Duodenal mucosa (tissue), 2 donors: Measurements from ENCODE around the gene NRXN3.

Source experiments
- H3K27ac ChIP-seq: one replicate; pipeline ENCODE4 v1.7.0; 2013; ENCODE audit warnings: low read depth, low read length
- H3K27me3 ChIP-seq, 2 donors: one replicate each; pipeline ENCODE4 v1.7.0; 2013; ENCODE audit warnings: low read length in 2 of 2, control low read depth in 1 of 2; ENCODE audit not compliant: insufficient read depth in 2 of 2, control insufficient read depth in 1 of 2
- H3K36me3 ChIP-seq, 2 donors: one replicate each; pipeline ENCODE4 v1.7.0; 2013; ENCODE audit warnings: low read length in 2 of 2, control low read depth in 1 of 2; ENCODE audit not compliant: insufficient read depth in 2 of 2, control insufficient read depth in 1 of 2
- H3K4me1 ChIP-seq, 2 donors: one replicate each; pipeline ENCODE4 v1.7.0; 2013; ENCODE audit warnings: low read length in 2 of 2, control low read depth in 1 of 2; ENCODE audit not compliant: insufficient read depth in 2 of 2, control insufficient read depth in 1 of 2
- H3K4me3 ChIP-seq, 2 donors: one replicate each; pipeline ENCODE4 v1.7.0; 2013; ENCODE audit warnings: low read length in 2 of 2, low read depth in 1 of 2
- H3K9ac ChIP-seq, 2 donors: one replicate each; pipeline ENCODE4 v1.7.0; 2013; ENCODE audit warnings: low read length in 2 of 2, low read depth in 1 of 2
- H3K9me3 ChIP-seq, 2 donors: one replicate each; pipeline ENCODE4 v1.7.0; 2013; ENCODE audit warnings: low read length in 2 of 2, control low read depth in 1 of 2; ENCODE audit not compliant: control insufficient read depth in 1 of 2

The NRXN3 gene

GRCh38 chr14:78142998-78143397 is 27.2 kb upstream of the NRXN3 start:
- no peaks in the 10 kb centered on the region for H3K27me3 ChIP-seq

DNA sequence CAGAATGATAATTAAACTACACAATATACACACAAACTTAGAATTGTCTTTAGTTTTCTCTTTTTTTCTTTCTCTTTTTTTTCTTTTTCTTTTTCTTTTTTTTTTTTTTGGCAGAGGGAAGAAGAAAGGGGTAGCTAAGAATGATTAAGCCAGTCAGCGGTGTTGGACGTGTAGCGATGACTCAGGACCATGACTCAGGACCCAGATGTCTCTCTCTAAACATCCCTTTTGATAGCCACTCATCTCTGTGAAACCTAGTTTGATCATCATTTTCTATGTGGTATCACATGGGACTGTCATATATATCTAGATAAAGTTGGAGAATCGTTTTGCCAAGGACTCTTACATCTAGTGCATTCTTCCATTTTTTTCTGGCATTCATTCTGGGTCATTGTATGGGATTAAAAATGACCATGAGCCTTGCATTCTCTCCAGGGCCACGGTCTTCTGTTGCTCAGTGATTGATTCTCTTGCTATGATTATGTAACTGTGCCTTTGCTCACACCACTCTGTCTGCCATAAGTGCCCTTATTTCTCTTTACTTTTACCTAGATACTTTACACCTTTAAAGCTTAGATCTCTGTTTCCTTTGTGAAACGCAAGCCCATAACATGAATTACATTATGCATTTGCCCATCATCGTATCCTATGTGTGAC is 26.6 kb upstream of the NRXN3 start:
- Histone ChIP-seq H3K4me3 (no peak overlapping the region), H3K4me1 (no peaks in the 10 kb centered on the region), H3K9me3 (no peaks in the 10 kb centered on the region), H3K9ac (no peak overlapping the region), H3K27me3 (no peaks in the 10 kb centered on the region), H3K36me3 (no peaks in the 10 kb centered on the region), H3K27ac (no peak overlapping the region)

More at GRCh38 chr14:78142998-78143397, 27.2 kb upstream of the NRXN3 start:
- no peaks in the 10 kb centered on the region for H3K9me3 ChIP-seq
- H3K4me3 ChIP-seq: no peak overlapping the region
- H3K4me1 ChIP-seq: no peaks in the 10 kb centered on the region
- no peaks in the 10 kb centered on the region for H3K36me3 ChIP-seq
- H3K9ac ChIP-seq: no peak overlapping the region
- H3K27ac ChIP-seq: no peak overlapping the region

- no peaks in the 10 kb centered on the region for H3K27me3 ChIP-seq
- no peak overlapping the region for H3K4me3 ChIP-seq
- H3K9me3 ChIP-seq: no peaks in the 10 kb centered on the region
- no peak overlapping the region for H3K27ac ChIP-seq
- H3K4me1 ChIP-seq: no peaks in the 10 kb centered on the region
- H3K9ac ChIP-seq: no peak overlapping the region
- no peaks in the 10 kb centered on the region for H3K36me3 ChIP-seq
These were observed 17.7 kb upstream of the NRXN3 start for GRCh38 chr14:78152201-78153063.

- no peak overlapping the region for H3K4me3 ChIP-seq
- no peaks in the 10 kb centered on the region for H3K4me1 ChIP-seq
These were observed 17.2 kb upstream of the NRXN3 start for GRCh38 chr14:78153064-78153341.

GRCh38 chr14:78154827-78155226 is 15.3 kb upstream of the NRXN3 start:
- Histone ChIP-seq H3K36me3 (no peaks in the 10 kb centered on the region), H3K4me3 (no peak overlapping the region), H3K4me1 (no peaks in the 10 kb centered on the region), H3K9ac (no peak overlapping the region), H3K9me3 (no peaks in the 10 kb centered on the region), H3K27me3 (no peaks in the 10 kb centered on the region), H3K27ac (no peak overlapping the region)

More at GRCh38 chr14:78153064-78153341, 17.2 kb upstream of the NRXN3 start:
- no peaks in the 10 kb centered on the region for H3K27me3 ChIP-seq
- H3K9me3 ChIP-seq: no peaks in the 10 kb centered on the region
- H3K9ac ChIP-seq: no peak overlapping the region
- H3K36me3 ChIP-seq: no peaks in the 10 kb centered on the region
- no peak overlapping the region for H3K27ac ChIP-seq

GRCh38 chr14:78156196-78156595 is 14.0 kb upstream of the NRXN3 start:
- H3K27ac ChIP-seq: no peak overlapping the region
- no peak overlapping the region for H3K9ac ChIP-seq
- H3K27me3 ChIP-seq: no peaks in the 10 kb centered on the region
- no peak overlapping the region for H3K4me3 ChIP-seq
- H3K4me1 ChIP-seq: no peaks in the 10 kb centered on the region
- no peaks in the 10 kb centered on the region for H3K9me3 ChIP-seq
- H3K36me3 ChIP-seq: no peaks in the 10 kb centered on the region

DNA sequence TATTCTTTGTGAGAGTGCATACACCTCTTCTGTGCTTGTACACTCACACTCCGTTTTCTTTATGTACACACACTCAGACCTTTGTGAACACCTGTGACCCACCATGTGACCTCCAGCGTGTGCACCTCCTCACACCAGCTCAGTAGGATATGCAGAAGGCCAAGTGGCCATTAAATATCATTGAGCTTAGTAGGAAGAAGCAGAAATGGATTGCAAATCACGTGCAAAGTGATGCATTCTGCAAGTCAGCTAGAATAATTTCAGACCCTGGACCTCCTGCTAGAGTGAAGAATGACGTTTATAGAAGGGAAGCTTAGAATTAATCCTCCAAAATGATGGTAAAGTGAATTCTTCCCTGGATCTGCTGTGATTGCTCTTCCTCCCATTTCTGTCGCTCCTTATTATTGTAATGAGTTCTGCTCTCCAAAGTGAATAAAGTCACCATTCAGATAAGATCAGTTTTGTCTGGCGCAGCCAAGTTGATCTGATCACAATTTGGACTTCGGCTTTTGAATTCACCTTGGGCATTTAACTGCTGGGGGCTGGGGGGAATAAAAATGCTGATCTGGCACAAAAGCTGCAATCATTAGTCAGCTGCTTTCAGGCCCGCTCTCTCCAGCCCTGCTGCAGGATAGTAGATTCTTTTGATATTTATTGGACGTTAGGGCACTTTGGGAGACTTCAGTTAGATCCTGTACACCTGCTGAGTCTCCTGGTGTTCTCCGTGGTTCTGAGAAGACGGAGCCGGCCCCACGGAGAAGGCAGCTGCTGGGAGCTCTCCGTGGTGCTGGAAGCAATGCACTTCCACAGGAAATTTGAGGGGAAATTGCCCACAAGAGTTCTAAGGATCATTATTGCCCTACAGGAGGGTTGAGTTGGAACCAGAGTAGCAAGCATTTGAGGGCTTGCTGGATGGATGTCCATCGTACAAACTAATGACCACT is 12.4 kb upstream of the NRXN3 start:
- Histone ChIP-seq H3K36me3 (no peaks in the 10 kb centered on the region), H3K9me3 (no peaks in the 10 kb centered on the region), H3K4me1 (no peaks in the 10 kb centered on the region), H3K27me3 (no peaks in the 10 kb centered on the region), H3K9ac (no peak overlapping the region), H3K27ac (no peak overlapping the region), H3K4me3 (no peak overlapping the region)

DNA sequence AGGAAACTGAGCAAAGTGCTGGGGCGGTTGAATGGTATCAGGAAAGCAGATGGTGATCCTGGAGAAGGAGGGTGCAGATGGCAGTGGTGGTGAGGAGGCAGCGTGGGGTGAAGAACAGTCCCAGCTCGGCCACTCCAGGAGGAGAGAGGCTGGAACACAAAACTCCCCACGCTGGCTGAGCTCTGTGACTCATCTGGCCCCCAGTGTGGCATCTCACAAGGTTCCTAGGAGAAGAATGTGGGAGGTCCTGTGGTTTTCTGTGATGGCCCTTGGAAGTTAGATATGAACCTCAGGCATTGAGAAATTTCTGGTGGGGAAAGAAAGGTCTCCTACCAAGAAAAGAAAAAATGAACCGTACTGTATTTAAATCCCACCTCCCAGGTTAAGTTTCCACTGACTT is 8.0 kb upstream of the NRXN3 start:
- H3K4me1 ChIP-seq: no peaks in the 10 kb centered on the region
- no peaks in the 10 kb centered on the region for H3K9me3 ChIP-seq
- H3K27ac ChIP-seq: no peak overlapping the region
- H3K9ac ChIP-seq: no peak overlapping the region
- peaks cover 3% of the 10 kb centered on the region in 2 donors for H3K27me3 ChIP-seq
- no peak overlapping the region for H3K4me3 ChIP-seq
- no peaks in the 10 kb centered on the region for H3K36me3 ChIP-seq

DNA sequence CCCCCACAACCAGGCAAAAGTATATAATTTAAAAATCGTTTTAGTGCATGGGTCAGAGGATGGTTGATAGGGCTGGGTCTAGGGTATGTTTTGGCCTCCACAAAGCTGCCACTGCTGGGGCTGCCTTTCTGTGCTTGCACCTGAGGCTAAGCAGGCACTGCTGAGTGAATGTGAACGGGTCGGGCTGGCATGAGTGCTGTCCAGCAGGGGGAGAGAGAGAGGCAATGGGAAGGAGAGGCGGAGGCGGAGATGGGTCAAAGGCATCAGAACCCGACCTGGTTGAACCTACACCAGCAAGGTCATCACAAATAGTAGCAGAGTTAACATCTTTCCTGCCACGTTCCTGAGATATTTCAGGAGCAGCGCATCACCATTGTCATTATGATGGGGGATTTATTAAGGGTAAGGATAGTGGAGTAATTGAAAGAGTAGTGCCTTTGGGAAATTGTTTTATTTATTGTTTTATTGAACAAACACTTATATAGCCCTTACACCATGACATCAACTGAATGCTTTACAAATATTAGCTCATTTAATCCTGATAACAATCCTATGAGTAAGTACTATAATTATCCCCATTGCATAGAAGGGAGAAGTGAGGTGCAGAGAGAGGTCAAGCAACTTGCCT is 5.8 kb upstream of the NRXN3 start:
- no peaks in the 10 kb centered on the region for H3K9me3 ChIP-seq

More for the DNA sequence above, 5.8 kb upstream of the NRXN3 start:
- no peak overlapping the region for H3K9ac ChIP-seq
- no peaks in the 10 kb centered on the region for H3K4me1 ChIP-seq
- H3K27ac ChIP-seq: no peak overlapping the region
- peaks cover 3% of the 10 kb centered on the region in 2 donors for H3K27me3 ChIP-seq
- H3K4me3 ChIP-seq: no peak overlapping the region
- H3K36me3 ChIP-seq: no peaks in the 10 kb centered on the region
